Ovary (tissue), 3 donors: Measurements from ENCODE around the gene SLC16A12.

ENCODE experiments used
- POLR2A ChIP-seq: fragments of 450-650 bp; IDR thresholded peaks from one replicate; pipeline ENCODE4 v1.6.1; 2017; ENCODE audit warnings: antibody characterized with exemption, mild to moderate bottlenecking, moderate library complexity
- TF ChIP-seq, protein P1 (sequence below), 3 donors: fragments of 450-650 bp in 2 of 3; fragments of 200-600 bp in 1 of 3; IDR thresholded peaks; one replicate each; pipeline versions ENCODE4 v1.5.1 to v1.8.0; 2016 to 2022; ENCODE audit warnings: antibody characterized with exemption in 3 of 3, mild to moderate bottlenecking in 1 of 3
- donor health status: DM: no; HTN: no; CAD: no.

DNA sequence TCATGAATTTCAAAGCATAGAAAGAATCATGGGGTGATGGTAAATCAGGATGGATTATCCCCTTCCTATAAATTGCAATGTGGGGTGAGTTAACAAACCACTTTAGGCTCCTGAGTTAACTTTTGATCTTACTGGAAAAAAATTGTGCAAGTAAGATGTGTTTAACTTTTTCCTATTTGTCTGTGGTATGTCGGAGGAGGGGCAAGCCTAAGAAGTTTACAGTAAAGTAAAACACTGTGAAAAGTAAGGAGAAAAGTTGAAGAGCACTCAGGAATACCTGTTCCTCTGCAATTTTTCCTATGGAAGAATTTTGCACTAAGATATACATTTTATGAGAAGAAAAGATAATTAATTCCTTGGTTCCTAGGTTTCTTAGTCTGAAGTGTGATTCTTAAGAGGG, 76.6 kb downstream of the SLC16A12 start:
- TF ChIP-seq POLR2A, result no peak
- TF ChIP-seq, protein P1, sequence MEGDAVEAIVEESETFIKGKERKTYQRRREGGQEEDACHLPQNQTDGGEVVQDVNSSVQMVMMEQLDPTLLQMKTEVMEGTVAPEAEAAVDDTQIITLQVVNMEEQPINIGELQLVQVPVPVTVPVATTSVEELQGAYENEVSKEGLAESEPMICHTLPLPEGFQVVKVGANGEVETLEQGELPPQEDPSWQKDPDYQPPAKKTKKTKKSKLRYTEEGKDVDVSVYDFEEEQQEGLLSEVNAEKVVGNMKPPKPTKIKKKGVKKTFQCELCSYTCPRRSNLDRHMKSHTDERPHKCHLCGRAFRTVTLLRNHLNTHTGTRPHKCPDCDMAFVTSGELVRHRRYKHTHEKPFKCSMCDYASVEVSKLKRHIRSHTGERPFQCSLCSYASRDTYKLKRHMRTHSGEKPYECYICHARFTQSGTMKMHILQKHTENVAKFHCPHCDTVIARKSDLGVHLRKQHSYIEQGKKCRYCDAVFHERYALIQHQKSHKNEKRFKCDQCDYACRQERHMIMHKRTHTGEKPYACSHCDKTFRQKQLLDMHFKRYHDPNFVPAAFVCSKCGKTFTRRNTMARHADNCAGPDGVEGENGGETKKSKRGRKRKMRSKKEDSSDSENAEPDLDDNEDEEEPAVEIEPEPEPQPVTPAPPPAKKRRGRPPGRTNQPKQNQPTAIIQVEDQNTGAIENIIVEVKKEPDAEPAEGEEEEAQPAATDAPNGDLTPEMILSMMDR (IDR thresholded peaks at IDR 0.05), result no peak
